GM21576 (cell line): Measurements from ENCODE around the gene GRIK2.

Experiments used
- ATAC-seq: cut with Tn5 transposase; IDR thresholded peaks from one replicate; pipeline ENCODE4 v1.9.1; 2021; ENCODE audit warnings: mild to moderate bottlenecking, moderate library complexity; ENCODE audit not compliant: unreplicated experiment

GRIK2 gene

GRCh38 chr6:101703311-101703710, 309.8 kb downstream of the GRIK2 start:
- ATAC-seq = no peak

- no peak for ATAC-seq
Observed at GRCh38 chr6:101705866-101706265, 312.4 kb downstream of the GRIK2 start.

- ATAC-seq = no peak
Observed at GRCh38 chr6:101706576-101706975, 313.1 kb downstream of the GRIK2 start.

GRCh38 chr6:101711518-101711917, 318.0 kb downstream of the GRIK2 start:
- ATAC-seq = no peak

GRCh38 chr6:101716387-101716786, 322.9 kb downstream of the GRIK2 start:
- no peak for ATAC-seq

GRCh38 chr6:101716810-101717209, 323.3 kb downstream of the GRIK2 start:
- no peak for ATAC-seq

- ATAC-seq = no peak
Observed at GRCh38 chr6:101719521-101719920, 326.0 kb downstream of the GRIK2 start.

GRCh38 chr6:101722471-101722870, 329.0 kb downstream of the GRIK2 start:
- ATAC-seq = no peak

GRCh38 chr6:101722991-101723579, 329.6 kb downstream of the GRIK2 start:
- no peak for ATAC-seq

GRCh38 chr6:101728388-101728787, 334.9 kb downstream of the GRIK2 start:
- ATAC-seq = no peak

GRCh38 chr6:101728956-101729355, 335.4 kb downstream of the GRIK2 start:
- no peak for ATAC-seq

- no peak for ATAC-seq
Observed at GRCh38 chr6:101730954-101731353, 337.4 kb downstream of the GRIK2 start.

GRCh38 chr6:101733899-101734298, 340.4 kb downstream of the GRIK2 start:
- ATAC-seq = no peak

GRCh38 chr6:101738481-101738880, 345.0 kb downstream of the GRIK2 start:
- ATAC-seq = no peak

- no peak for ATAC-seq
Observed at GRCh38 chr6:101740631-101741030, 347.1 kb downstream of the GRIK2 start.

GRCh38 chr6:101741474-101742171, 348.1 kb downstream of the GRIK2 start:
- ATAC-seq = no peak

- ATAC-seq = no peak
Observed at GRCh38 chr6:101747160-101747559, 353.7 kb downstream of the GRIK2 start.

- no peak for ATAC-seq
Observed at GRCh38 chr6:101747716-101748115, 354.2 kb downstream of the GRIK2 start.

- ATAC-seq = no peak
Observed at GRCh38 chr6:101755931-101756330, 362.4 kb downstream of the GRIK2 start.

GRCh38 chr6:101758368-101758767, 364.9 kb downstream of the GRIK2 start:
- ATAC-seq = no peak

- ATAC-seq = no peak
Observed at GRCh38 chr6:101760843-101761621, 367.5 kb downstream of the GRIK2 start.

- ATAC-seq = no peak
Observed at GRCh38 chr6:101762851-101763250, 369.3 kb downstream of the GRIK2 start.
